Measurements from ENCODE around the gene JUP.

The JUP gene

GRCh38 chr17:41707803-41708669 lies 78.5 kb downstream of the JUP start:
- no peak for TF ChIP-seq CTCF (IDR thresholded peaks at IDR 0.05)
- no peaks in the 10 kb centered on the region for H3K9me3 ChIP-seq
- no peak overlapping the region for H3K27ac ChIP-seq
- peaks cover 0 to 19% of the 10 kb centered on the region in 2 donors for H3K27me3 ChIP-seq
- H3K36me3 ChIP-seq, result no peaks in the 10 kb centered on the region
- H3K4me1 ChIP-seq, result no peaks in the 10 kb centered on the region
- no peak overlapping the region for H3K4me3 ChIP-seq
- intact Hi-C loops (cut with DNase I; ENCODE audit: low total_unique reads), result no loop called here
- DNase-seq, result no peak

GRCh38 chr17:41705271-41705991 lies 81.1 kb downstream of the JUP start:
- TF ChIP-seq CTCF (IDR thresholded peaks at IDR 0.05), result no peak
- Histone ChIP-seq H3K9me3 (no peaks in the 10 kb centered on the region), H3K4me1 (no peaks in the 10 kb centered on the region), H3K27me3 (peaks cover 0 to 7% of the 10 kb centered on the region in 2 donors), H3K4me3 (no peak overlapping the region), H3K36me3 (no peaks in the 10 kb centered on the region), H3K27ac (no peak overlapping the region)
- DNase-seq, result no peak
- intact Hi-C loops (cut with DNase I; ENCODE audit: low total_unique reads), result no loop called here

All from tibial artery (tissue), 4 donors.